ENCODE results near the gene OXLD1.

- TF ChIP-seq, protein P1, sequence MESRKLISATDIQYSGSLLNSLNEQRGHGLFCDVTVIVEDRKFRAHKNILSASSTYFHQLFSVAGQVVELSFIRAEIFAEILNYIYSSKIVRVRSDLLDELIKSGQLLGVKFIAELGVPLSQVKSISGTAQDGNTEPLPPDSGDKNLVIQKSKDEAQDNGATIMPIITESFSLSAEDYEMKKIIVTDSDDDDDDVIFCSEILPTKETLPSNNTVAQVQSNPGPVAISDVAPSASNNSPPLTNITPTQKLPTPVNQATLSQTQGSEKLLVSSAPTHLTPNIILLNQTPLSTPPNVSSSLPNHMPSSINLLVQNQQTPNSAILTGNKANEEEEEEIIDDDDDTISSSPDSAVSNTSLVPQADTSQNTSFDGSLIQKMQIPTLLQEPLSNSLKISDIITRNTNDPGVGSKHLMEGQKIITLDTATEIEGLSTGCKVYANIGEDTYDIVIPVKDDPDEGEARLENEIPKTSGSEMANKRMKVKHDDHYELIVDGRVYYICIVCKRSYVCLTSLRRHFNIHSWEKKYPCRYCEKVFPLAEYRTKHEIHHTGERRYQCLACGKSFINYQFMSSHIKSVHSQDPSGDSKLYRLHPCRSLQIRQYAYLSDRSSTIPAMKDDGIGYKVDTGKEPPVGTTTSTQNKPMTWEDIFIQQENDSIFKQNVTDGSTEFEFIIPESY (IDR thresholded peaks at IDR 0.05) = no peak
- TF ChIP-seq CTCF (IDR thresholded peaks at IDR 0.05; ENCODE audit: low read depth, low read length, missing input control) (no peak), RAD21 (IDR thresholded peaks at IDR 0.05) (no peak), REST (IDR thresholded peaks at IDR 0.05) (no peak)
- TF ChIP-seq, protein P2, sequence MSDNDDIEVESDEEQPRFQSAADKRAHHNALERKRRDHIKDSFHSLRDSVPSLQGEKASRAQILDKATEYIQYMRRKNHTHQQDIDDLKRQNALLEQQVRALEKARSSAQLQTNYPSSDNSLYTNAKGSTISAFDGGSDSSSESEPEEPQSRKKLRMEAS (IDR thresholded peaks at IDR 0.05) = no peak
Measured at GRCh38 chr17:81683208-81683583, 16.8 kb upstream of the OXLD1 start.
